Neural progenitor cell (in vitro differentiated cells): ENCODE data around the gene STAMBPL1. TPM values are rescaled to one million over a fixed set of nuclear protein-coding genes. Genes with fewer than 3 reads are reported as not detected.

Source experiments
- DNase-seq: peaks from one replicate; pipeline ENCODE4 v3.0.0-alpha.2; 2016; ENCODE audit warnings: low spot score
- H2AFZ ChIP-seq: fragments of 200-600 bp; sonication (generic); replicated peaks from 2 replicates; pipeline ENCODE4 v1.6.1; 2016; ENCODE audit warnings: antibody characterized with exemption
- H3F3A ChIP-seq: fragments of 200-600 bp; sonication (generic); 2 replicates; pipeline ENCODE4 v1.6.1; 2016; ENCODE audit warnings: antibody characterized with exemption, low read depth
- H3K27ac ChIP-seq: fragments of 200-600 bp; sonication (generic); 2 replicates; pipeline ENCODE4 v1.5.1; 2016; ENCODE audit warnings: mild to moderate bottlenecking
- H3K27me3 ChIP-seq: fragments of 200-600 bp; sonication (generic); 2 replicates; pipeline ENCODE4 v1.6.1; 2016; ENCODE audit warnings: mild to moderate bottlenecking, moderate library complexity
- H3K36me3 ChIP-seq: fragments of 200-600 bp; sonication (generic); 2 replicates; pipeline ENCODE4 v1.5.1; 2016
- H3K4me1 ChIP-seq: fragments of 200-600 bp; sonication (generic); 2 replicates; pipeline ENCODE4 v1.6.1; 2016; ENCODE audit warnings: mixed run types
- H3K4me2 ChIP-seq: fragments of 200-600 bp; sonication (generic); 2 replicates; pipeline ENCODE4 v1.6.1; 2016
- H3K4me3 ChIP-seq: fragments of 200-600 bp; sonication (generic); 2 replicates; pipeline ENCODE4 v1.5.1; 2016
- H3K79me2 ChIP-seq: fragments of 200-600 bp; sonication (generic); 2 replicates; pipeline ENCODE4 v1.6.1; 2016; ENCODE audit warnings: low read depth
- H3K9ac ChIP-seq: fragments of 200-600 bp; sonication (generic); 2 replicates; pipeline ENCODE4 v1.6.1; 2016
- H3K9me3 ChIP-seq: fragments of 200-600 bp; sonication (generic); 2 replicates; pipeline ENCODE4 v1.5.1; 2016; ENCODE audit warnings: low read depth
- H4K20me1 ChIP-seq: fragments of 200-600 bp; sonication (generic); 2 replicates; pipeline ENCODE4 v1.6.1; 2016; ENCODE audit warnings: low read depth
- H3K27ac Mint-ChIP-seq: 3 replicates; pipeline ENCODE4 v1.8.0; 2021; ENCODE audit warnings: mixed read lengths
- H3K27me3 Mint-ChIP-seq: 2 replicates; pipeline ENCODE4 v1.8.0; 2022; ENCODE audit warnings: low read depth, mild to moderate bottlenecking, inconsistent platforms, moderate library complexity, mixed read lengths; ENCODE audit not compliant: insufficient read depth
- H3K36me3 Mint-ChIP-seq: 3 replicates; pipeline ENCODE4 v1.8.0; 2021; ENCODE audit warnings: mixed read lengths
- H3K4me1 Mint-ChIP-seq: 3 replicates; pipeline ENCODE4 v1.8.0; 2021; ENCODE audit warnings: mixed read lengths
- H3K4me3 Mint-ChIP-seq: 3 replicates; pipeline ENCODE4 v1.8.0; 2021; ENCODE audit warnings: mild to moderate bottlenecking, moderate library complexity, mixed read lengths
- H3K9me3 Mint-ChIP-seq: 3 replicates; pipeline ENCODE4 v1.8.0; 2020; ENCODE audit warnings: mixed read lengths
- CTCF ChIP-seq: fragments of 200-600 bp; sonication (generic); IDR thresholded peaks from 2 replicates; pipeline ENCODE4 v1.5.1; 2017; ENCODE audit warnings: antibody characterized with exemption, mild to moderate bottlenecking
- EZH2 ChIP-seq: fragments of 200-600 bp; sonication (generic); IDR thresholded peaks from 2 replicates; pipeline ENCODE4 v1.6.1; 2017; ENCODE audit warnings: antibody characterized with exemption, mild to moderate bottlenecking, moderate library complexity
- EZH2phosphoT487 ChIP-seq: fragments of 200-600 bp; sonication (generic); IDR thresholded peaks from 2 replicates; pipeline ENCODE4 v1.6.1; 2017; ENCODE audit warnings: antibody characterized with exemption
- total RNA-seq: library from RNA; depleted of rRNA; stranded (reverse); fragments of >200 nt; gene quantifications from 2 replicates; pipeline ENCODE4 v1.2.3, GENCODE V29; 2015; ENCODE audit warnings: low replicate concordance

The STAMBPL1 gene
- total RNA-seq, 1 donor from 2014 or later, result 1.9 TPM

- no peak for TF ChIP-seq CTCF
- no peak for TF ChIP-seq EZH2
- no peak for TF ChIP-seq EZH2phosphoT487
- no peak overlapping the region for H3K27ac ChIP-seq
Measured at GRCh38 chr10:88954458-88955083, 74.5 kb downstream of the STAMBPL1 start.

GRCh38 chr10:88957381-88957780 is 77.3 kb downstream of the STAMBPL1 start:
- no peak for DNase-seq
- H3K4me1 ChIP-seq, result peaks cover 5% of the 10 kb centered on the region
- H3F3A ChIP-seq, result no peaks in the 10 kb centered on the region
- Mint-ChIP-seq H3K4me1 (peaks cover 1% of the 10 kb centered on the region), H3K4me3 (no peak overlapping the region), H3K9me3 (no peaks in the 10 kb centered on the region), H3K36me3 (no peaks in the 10 kb centered on the region), H3K27ac (no peak overlapping the region), H3K27me3 (no peaks in the 10 kb centered on the region)
- no peaks in the 10 kb centered on the region for H3K79me2 ChIP-seq
- H3K9ac ChIP-seq, result no peak overlapping the region
- no peak overlapping the region for H3K4me3 ChIP-seq
- no peaks in the 10 kb centered on the region for H3K9me3 ChIP-seq
- no peaks in the 10 kb centered on the region for H3K27me3 ChIP-seq
- H3K4me2 ChIP-seq, result no peak overlapping the region
- H4K20me1 ChIP-seq, result no peaks in the 10 kb centered on the region
- no peak overlapping the region for H3K27ac ChIP-seq
- TF ChIP-seq EZH2phosphoT487 (no peak), EZH2 (no peak), CTCF (no peak)
- H2AFZ ChIP-seq, result no peak overlapping the region
- H3K36me3 ChIP-seq, result no peaks in the 10 kb centered on the region

More at GRCh38 chr10:88954458-88955083, 74.5 kb downstream of the STAMBPL1 start:
- Histone ChIP-seq H2AFZ (no peak overlapping the region), H3K27me3 (no peaks in the 10 kb centered on the region), H3K4me2 (no peak overlapping the region), H3K9me3 (no peaks in the 10 kb centered on the region), H3K79me2 (no peaks in the 10 kb centered on the region), H3F3A (peaks cover 20% of the 10 kb centered on the region), H4K20me1 (no peaks in the 10 kb centered on the region), H3K4me1 (peaks cover 31% of the 10 kb centered on the region), H3K4me3 (no peak overlapping the region), H3K36me3 (no peaks in the 10 kb centered on the region), H3K9ac (no peak overlapping the region)
- peaks cover 23% of the 10 kb centered on the region for H3K4me1 Mint-ChIP-seq
- no peaks in the 10 kb centered on the region for H3K27me3 Mint-ChIP-seq
- no peak overlapping the region for H3K4me3 Mint-ChIP-seq
- no peak for DNase-seq
- no peak overlapping the region for H3K27ac Mint-ChIP-seq
- no peaks in the 10 kb centered on the region for H3K9me3 Mint-ChIP-seq
- no peaks in the 10 kb centered on the region for H3K36me3 Mint-ChIP-seq

- H3K4me3 ChIP-seq, result no peak overlapping the region
- no peaks in the 10 kb centered on the region for H3K27me3 ChIP-seq
- H3K9me3 Mint-ChIP-seq, result no peaks in the 10 kb centered on the region
- H3K79me2 ChIP-seq, result no peaks in the 10 kb centered on the region
- no peaks in the 10 kb centered on the region for H3F3A ChIP-seq
- no peak overlapping the region for H3K9ac ChIP-seq
- H3K9me3 ChIP-seq, result no peaks in the 10 kb centered on the region
- DNase-seq, result no peak
- H3K36me3 ChIP-seq, result no peaks in the 10 kb centered on the region
- no peaks in the 10 kb centered on the region for H3K27me3 Mint-ChIP-seq
- no peak overlapping the region for H3K4me3 Mint-ChIP-seq
- H4K20me1 ChIP-seq, result no peaks in the 10 kb centered on the region
- no peak for TF ChIP-seq CTCF
- no peak overlapping the region for H3K27ac Mint-ChIP-seq
- no peak overlapping the region for H3K27ac ChIP-seq
- no peak overlapping the region for H3K4me2 ChIP-seq
- H3K4me1 Mint-ChIP-seq, result no peaks in the 10 kb centered on the region
- no peak overlapping the region for H2AFZ ChIP-seq
- no peaks in the 10 kb centered on the region for H3K4me1 ChIP-seq
- H3K36me3 Mint-ChIP-seq, result no peaks in the 10 kb centered on the region
Measured at GRCh38 chr10:88958721-88959120, 78.7 kb downstream of the STAMBPL1 start.
